Esophagus squamous epithelium (tissue), 4 donors: ENCODE measurements around the gene RAB6A.

Source experiments
- POLR2A ChIP-seq, 4 donors: fragments of 450-650 bp; IDR thresholded peaks; one replicate each; pipeline ENCODE4 v1.6.1; 2017; ENCODE audit warnings: antibody characterized with exemption in 4 of 4, mild to moderate bottlenecking in 4 of 4, moderate library complexity in 3 of 4
- TF ChIP-seq, protein P1 (sequence below), 6 experiments: fragments of 450-650 bp in 4 of 6; fragments of 200-600 bp in 2 of 6; sonication (generic) in 2 of 6; IDR thresholded peaks; one replicate each; pipeline ENCODE4 v1.5.1; 2016 to 2019; ENCODE audit warnings: antibody characterized with exemption in 6 of 6, mild to moderate bottlenecking in 4 of 6, moderate library complexity in 4 of 6

DNA sequence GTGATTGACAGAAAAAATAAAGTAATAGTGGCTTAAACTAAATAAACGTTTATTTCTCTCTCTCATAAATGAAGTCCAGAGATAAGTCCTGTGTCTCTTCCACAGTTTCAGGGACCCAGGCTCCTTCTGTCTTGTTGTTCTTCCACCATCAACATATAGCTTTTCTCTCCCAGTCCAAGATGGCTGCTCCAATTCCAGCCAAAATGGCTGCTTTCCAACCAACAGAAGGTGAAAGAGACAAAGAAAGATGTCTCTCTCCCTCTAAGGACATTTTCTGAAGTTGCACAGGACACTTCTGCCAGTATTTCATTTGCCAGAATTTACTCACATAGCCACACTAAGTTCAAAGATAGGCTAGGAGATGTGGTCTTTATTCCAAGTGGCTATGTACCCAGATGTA lies 123.9 kb downstream of the RAB6A start:
- TF ChIP-seq, protein P1, sequence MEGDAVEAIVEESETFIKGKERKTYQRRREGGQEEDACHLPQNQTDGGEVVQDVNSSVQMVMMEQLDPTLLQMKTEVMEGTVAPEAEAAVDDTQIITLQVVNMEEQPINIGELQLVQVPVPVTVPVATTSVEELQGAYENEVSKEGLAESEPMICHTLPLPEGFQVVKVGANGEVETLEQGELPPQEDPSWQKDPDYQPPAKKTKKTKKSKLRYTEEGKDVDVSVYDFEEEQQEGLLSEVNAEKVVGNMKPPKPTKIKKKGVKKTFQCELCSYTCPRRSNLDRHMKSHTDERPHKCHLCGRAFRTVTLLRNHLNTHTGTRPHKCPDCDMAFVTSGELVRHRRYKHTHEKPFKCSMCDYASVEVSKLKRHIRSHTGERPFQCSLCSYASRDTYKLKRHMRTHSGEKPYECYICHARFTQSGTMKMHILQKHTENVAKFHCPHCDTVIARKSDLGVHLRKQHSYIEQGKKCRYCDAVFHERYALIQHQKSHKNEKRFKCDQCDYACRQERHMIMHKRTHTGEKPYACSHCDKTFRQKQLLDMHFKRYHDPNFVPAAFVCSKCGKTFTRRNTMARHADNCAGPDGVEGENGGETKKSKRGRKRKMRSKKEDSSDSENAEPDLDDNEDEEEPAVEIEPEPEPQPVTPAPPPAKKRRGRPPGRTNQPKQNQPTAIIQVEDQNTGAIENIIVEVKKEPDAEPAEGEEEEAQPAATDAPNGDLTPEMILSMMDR (IDR thresholded peaks at IDR 0.05): no peak
- no peak for TF ChIP-seq POLR2A (IDR thresholded peaks at IDR 0.05)
